Testis (tissue), 2 donors: ENCODE measurements around the gene SLC51A.

Source experiments
- POLR2A ChIP-seq: fragments of 450-650 bp; IDR thresholded peaks from one replicate; pipeline ENCODE4 v1.6.1; 2017; ENCODE audit warnings: antibody characterized with exemption, mild to moderate bottlenecking, moderate library complexity
- TF ChIP-seq, protein P1 (sequence below), 3 experiments: fragments of 450-650 bp in 2 of 3; fragments of 200-600 bp in 1 of 3; sonication (generic) in 1 of 3; IDR thresholded peaks; one replicate each; pipeline ENCODE4 v1.5.1; 2016 to 2019; ENCODE audit warnings: antibody characterized with exemption in 3 of 3, mild to moderate bottlenecking in 2 of 3, moderate library complexity in 1 of 3

DNA sequence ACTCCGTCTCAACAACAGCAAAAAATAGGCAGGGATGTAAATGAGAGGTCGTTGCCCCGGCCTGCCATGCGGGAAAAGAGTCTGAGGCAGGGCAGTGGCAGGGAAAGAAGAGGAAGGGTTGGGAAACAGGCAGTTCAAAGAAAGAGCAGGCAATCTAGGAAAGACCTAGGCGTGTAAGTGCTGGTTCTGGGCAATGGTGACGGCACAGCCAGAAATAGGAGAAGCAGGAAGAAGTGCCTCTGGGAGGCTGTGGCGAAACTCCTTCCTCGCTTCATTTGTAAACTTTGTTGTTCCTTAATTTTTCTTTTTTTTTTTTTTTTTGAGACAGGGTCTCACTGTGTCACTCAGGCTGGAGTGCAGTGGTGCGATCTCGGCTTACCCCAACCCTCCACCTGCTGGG lies 4.3 kb downstream of the SLC51A start:
- TF ChIP-seq, protein P1, sequence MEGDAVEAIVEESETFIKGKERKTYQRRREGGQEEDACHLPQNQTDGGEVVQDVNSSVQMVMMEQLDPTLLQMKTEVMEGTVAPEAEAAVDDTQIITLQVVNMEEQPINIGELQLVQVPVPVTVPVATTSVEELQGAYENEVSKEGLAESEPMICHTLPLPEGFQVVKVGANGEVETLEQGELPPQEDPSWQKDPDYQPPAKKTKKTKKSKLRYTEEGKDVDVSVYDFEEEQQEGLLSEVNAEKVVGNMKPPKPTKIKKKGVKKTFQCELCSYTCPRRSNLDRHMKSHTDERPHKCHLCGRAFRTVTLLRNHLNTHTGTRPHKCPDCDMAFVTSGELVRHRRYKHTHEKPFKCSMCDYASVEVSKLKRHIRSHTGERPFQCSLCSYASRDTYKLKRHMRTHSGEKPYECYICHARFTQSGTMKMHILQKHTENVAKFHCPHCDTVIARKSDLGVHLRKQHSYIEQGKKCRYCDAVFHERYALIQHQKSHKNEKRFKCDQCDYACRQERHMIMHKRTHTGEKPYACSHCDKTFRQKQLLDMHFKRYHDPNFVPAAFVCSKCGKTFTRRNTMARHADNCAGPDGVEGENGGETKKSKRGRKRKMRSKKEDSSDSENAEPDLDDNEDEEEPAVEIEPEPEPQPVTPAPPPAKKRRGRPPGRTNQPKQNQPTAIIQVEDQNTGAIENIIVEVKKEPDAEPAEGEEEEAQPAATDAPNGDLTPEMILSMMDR (IDR thresholded peaks at IDR 0.05), result no peak
- no peak for TF ChIP-seq POLR2A
